Measurements from ENCODE around the gene CERK. TPM values are rescaled to one million over a fixed set of nuclear protein-coding genes. Genes with fewer than 3 reads are reported as not detected.

The CERK gene
- total RNA-seq, 2 donors from 2014 or later: 10.2 to 18.0 TPM

DNA sequence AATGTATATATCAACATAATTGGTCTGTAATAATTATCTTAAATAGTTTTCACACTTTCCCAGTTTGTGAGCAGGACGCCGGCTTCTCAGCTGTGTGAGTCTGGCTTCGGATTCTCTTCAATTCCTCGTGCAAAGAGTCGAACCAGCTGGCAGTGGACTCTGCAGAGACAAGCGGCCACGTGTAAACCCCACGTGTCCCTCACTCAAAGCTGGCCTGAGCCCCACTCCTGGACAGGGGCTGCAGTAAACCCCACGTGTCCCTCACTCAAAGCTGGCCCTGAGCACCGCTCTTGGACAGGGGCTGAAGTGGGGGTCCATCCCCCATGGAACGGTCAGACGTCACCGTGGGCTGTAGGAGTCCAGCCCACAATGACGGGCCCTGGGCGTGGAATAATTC is 51.0 kb downstream of the CERK start:
- H3K27me3 ChIP-seq (replicated peaks; ENCODE audit: insufficient read depth): no peaks in the 10 kb centered on the region
- intact Hi-C loops (cut with DNase I): no loop called here
- DNase-seq (ENCODE audit: low spot score): no peak
- H3K4me1 ChIP-seq (replicated peaks): no peaks in the 10 kb centered on the region
- no peak overlapping the region for H3K27ac ChIP-seq
- H3K9me3 ChIP-seq: no peaks in the 10 kb centered on the region
- 86% methylated on average over 15 of the region's 15 CpGs for WGBS
- no peaks in the 10 kb centered on the region for H3K36me3 ChIP-seq
- TF ChIP-seq, protein P1, sequence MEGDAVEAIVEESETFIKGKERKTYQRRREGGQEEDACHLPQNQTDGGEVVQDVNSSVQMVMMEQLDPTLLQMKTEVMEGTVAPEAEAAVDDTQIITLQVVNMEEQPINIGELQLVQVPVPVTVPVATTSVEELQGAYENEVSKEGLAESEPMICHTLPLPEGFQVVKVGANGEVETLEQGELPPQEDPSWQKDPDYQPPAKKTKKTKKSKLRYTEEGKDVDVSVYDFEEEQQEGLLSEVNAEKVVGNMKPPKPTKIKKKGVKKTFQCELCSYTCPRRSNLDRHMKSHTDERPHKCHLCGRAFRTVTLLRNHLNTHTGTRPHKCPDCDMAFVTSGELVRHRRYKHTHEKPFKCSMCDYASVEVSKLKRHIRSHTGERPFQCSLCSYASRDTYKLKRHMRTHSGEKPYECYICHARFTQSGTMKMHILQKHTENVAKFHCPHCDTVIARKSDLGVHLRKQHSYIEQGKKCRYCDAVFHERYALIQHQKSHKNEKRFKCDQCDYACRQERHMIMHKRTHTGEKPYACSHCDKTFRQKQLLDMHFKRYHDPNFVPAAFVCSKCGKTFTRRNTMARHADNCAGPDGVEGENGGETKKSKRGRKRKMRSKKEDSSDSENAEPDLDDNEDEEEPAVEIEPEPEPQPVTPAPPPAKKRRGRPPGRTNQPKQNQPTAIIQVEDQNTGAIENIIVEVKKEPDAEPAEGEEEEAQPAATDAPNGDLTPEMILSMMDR (IDR thresholded peaks at IDR 0.05): no peak
- no peak for TF ChIP-seq POLR2AphosphoS5 (IDR thresholded peaks at IDR 0.05)
- TF ChIP-seq POLR2A (IDR thresholded peaks at IDR 0.05): no peak
- H3K4me3 ChIP-seq: no peak overlapping the region

DNA sequence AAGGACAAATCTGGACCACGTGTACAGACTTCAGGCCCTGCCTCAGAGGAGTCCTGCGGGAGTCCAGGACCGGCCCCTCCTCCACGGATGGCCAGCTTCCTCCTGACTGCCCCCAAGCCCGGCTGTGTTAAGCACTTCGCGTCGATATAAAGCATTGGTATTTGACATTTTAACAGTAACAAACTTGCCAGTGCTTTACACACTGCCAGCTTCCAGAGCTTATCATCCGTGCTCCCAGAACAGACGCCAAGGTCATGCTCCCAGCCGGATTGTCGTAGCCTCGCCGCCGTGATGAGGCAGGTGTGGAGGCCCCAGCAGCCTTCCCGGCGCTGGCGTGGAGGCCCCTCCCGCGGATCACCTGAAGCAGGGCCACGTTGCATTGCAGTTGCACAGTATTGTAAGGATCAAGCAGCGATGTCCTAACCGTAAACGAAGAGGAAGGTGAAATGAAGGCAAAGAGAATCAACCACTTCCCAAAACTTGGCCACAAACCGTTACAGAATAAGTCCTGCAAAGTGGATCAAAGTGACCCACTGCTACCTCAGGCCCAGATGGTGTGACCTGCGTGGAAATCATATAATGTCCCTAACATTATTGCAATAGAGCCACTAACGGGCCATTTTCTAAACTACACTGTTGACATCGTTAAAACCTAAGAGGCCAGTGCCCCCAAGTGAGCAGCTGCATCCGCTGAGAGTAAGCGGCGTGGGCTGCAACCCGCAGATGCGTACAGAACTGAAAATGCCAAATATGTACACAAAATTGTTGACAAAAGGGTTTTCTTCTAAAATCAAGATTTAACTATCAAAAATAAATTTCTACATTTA is 51.6 kb downstream of the CERK start:
- whole genome bisulfite sequencing: 78% methylated on average over 33 of the region's 33 CpGs
- Histone ChIP-seq H3K36me3 (no peaks in the 10 kb centered on the region), H3K27ac (no peak overlapping the region), H3K9me3 (no peaks in the 10 kb centered on the region), H3K4me1 (replicated peaks) (no peaks in the 10 kb centered on the region), H3K27me3 (replicated peaks; ENCODE audit: insufficient read depth) (no peaks in the 10 kb centered on the region), H3K4me3 (no peak overlapping the region)
- DNase-seq (ENCODE audit: low spot score): no peak
- intact Hi-C loops (cut with DNase I): no loop called here
- TF ChIP-seq POLR2AphosphoS5 (IDR thresholded peaks at IDR 0.05) (no peak), POLR2A (IDR thresholded peaks at IDR 0.05) (no peak)
- TF ChIP-seq, protein P1 (IDR thresholded peaks at IDR 0.05): no peak

DNA sequence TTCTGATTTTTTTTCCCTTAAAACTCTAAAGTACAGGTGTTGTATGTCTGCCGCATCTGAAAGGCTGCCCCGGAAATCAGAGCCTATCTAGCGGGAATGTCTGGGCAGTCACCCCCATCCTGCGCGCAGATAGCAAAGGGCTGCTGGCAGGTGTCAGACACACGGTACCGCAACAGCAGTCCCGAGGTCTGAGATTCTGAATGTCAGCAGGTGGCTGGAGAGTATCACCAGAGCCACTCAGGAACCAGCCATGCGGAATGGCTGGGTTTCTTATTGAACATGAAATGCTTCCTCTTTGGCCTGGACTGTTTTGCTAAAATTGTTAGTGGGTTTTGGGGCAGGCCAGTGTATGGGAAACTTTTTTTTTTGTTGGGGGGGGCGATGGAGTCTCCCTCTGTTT is 53.3 kb downstream of the CERK start:
- no peaks in the 10 kb centered on the region for H3K27me3 ChIP-seq (replicated peaks; ENCODE audit: insufficient read depth)
- H3K9me3 ChIP-seq: no peaks in the 10 kb centered on the region
- no peaks in the 10 kb centered on the region for H3K36me3 ChIP-seq
- no peak for DNase-seq (ENCODE audit: low spot score)
- WGBS: 85% methylated on average over 10 of the region's 10 CpGs
- no peak for TF ChIP-seq POLR2A (IDR thresholded peaks at IDR 0.05)
- TF ChIP-seq POLR2AphosphoS5 (IDR thresholded peaks at IDR 0.05): no peak
- TF ChIP-seq, protein P1 (IDR thresholded peaks at IDR 0.05): no peak
- intact Hi-C loops (cut with DNase I): no loop called here
- H3K4me3 ChIP-seq: no peak overlapping the region
- H3K4me1 ChIP-seq (replicated peaks): no peaks in the 10 kb centered on the region
- H3K27ac ChIP-seq: no peak overlapping the region

DNA sequence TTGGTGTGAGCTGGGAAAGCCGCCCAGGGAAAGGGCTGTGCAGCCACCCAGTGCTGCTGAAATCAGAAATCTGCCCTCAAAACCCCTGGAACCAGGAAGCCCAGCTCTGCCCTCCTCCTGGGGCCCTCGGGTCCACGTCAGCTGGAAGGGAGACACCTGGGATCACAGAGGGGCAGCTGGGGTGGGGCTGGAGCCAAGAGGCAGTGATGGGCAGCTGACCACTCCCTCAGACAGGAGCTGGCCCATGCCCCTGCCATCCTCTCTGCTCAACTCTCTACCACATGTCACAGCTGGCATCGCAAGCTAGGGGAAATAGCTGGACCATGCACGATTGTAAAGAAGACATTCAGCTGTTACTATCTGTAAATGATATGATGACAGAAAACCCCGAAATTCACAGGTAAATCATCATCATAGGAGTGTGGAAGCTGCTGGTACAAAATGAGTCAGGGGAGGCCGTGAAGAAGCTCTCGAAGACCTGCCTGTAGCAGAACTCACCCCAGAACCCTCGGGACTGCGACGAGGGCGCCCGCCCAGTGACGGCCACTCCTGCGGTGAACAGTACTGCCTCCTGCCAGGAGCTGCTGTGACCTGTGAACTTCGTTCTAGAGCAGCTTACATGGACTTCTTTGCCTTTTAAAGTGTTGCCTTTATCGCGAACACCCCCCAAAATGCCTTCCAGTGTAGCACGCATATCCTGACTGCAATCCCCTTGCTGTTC is 55.9 kb downstream of the CERK start:
- H3K4me3 ChIP-seq: no peak overlapping the region
- TF ChIP-seq POLR2A (IDR thresholded peaks at IDR 0.05): no peak
- TF ChIP-seq, protein P1 (IDR thresholded peaks at IDR 0.05): no peak
- TF ChIP-seq POLR2AphosphoS5 (IDR thresholded peaks at IDR 0.05): no peak
- intact Hi-C loops (cut with DNase I): no loop called here
- no peak for DNase-seq (ENCODE audit: low spot score)
- no peaks in the 10 kb centered on the region for H3K9me3 ChIP-seq
- 92% methylated on average over 16 of the region's 19 CpGs for WGBS
- H3K36me3 ChIP-seq: no peaks in the 10 kb centered on the region
- no peaks in the 10 kb centered on the region for H3K27me3 ChIP-seq (replicated peaks; ENCODE audit: insufficient read depth)
- H3K27ac ChIP-seq: no peak overlapping the region
- H3K4me1 ChIP-seq (replicated peaks): no peaks in the 10 kb centered on the region
